Measurements from ENCODE around the gene MEIOC.
"Not testable (repeated sequence)": the region's sequence is repeated elsewhere in the genome, so short reads cannot be mapped to it uniquely, and the experiment has no call there.

MEIOC gene

GRCh38 chr17:44690746-44691306, 34.6 kb downstream of the MEIOC start:
- H3K27me3 ChIP-seq (ENCODE audit: control insufficient read depth, insufficient read depth, low read length); H3K4me1 ChIP-seq; H3K9me3 ChIP-seq (ENCODE audit: control insufficient read depth, low read length); H3K36me3 ChIP-seq (ENCODE audit: control insufficient read depth, insufficient read depth, low read length); H3K4me3 ChIP-seq (ENCODE audit: low read depth, low read length); H3K79me2 ChIP-seq; H3K9ac ChIP-seq; H3K4me2 ChIP-seq (ENCODE audit: low read length): not testable (repeated sequence)
- H2AFZ ChIP-seq: peak overlapping the region; percentile 84
- TF ChIP-seq, protein P1, sequence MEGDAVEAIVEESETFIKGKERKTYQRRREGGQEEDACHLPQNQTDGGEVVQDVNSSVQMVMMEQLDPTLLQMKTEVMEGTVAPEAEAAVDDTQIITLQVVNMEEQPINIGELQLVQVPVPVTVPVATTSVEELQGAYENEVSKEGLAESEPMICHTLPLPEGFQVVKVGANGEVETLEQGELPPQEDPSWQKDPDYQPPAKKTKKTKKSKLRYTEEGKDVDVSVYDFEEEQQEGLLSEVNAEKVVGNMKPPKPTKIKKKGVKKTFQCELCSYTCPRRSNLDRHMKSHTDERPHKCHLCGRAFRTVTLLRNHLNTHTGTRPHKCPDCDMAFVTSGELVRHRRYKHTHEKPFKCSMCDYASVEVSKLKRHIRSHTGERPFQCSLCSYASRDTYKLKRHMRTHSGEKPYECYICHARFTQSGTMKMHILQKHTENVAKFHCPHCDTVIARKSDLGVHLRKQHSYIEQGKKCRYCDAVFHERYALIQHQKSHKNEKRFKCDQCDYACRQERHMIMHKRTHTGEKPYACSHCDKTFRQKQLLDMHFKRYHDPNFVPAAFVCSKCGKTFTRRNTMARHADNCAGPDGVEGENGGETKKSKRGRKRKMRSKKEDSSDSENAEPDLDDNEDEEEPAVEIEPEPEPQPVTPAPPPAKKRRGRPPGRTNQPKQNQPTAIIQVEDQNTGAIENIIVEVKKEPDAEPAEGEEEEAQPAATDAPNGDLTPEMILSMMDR (IDR thresholded peaks at IDR 0.05): peak; percentile 8
- peak overlapping the region; percentile 64 for H3K27ac ChIP-seq

- Histone ChIP-seq H3K27me3 (ENCODE audit: control insufficient read depth, insufficient read depth, low read length) (no peaks in the 10 kb centered on the region), H3K36me3 (ENCODE audit: control insufficient read depth, insufficient read depth, low read length) (no peaks in the 10 kb centered on the region), H3K4me3 (ENCODE audit: low read depth, low read length) (no peak overlapping the region), H3K79me2 (peaks cover 8% of the 10 kb centered on the region), H3K9ac (no peak overlapping the region), H3K4me2 (ENCODE audit: low read length) (no peak overlapping the region), H3K9me3 (ENCODE audit: control insufficient read depth, low read length) (no peaks in the 10 kb centered on the region), H3K27ac (no peak overlapping the region), H3K4me1 (peaks cover 6% of the 10 kb centered on the region), H2AFZ (no peak overlapping the region)
- TF ChIP-seq, protein P1 (IDR thresholded peaks at IDR 0.05): no peak
Observed at GRCh38 chr17:44693609-44694008, 37.3 kb downstream of the MEIOC start.

GRCh38 chr17:44700288-44700687, 44.0 kb downstream of the MEIOC start:
- H3K4me3 ChIP-seq (ENCODE audit: low read depth, low read length); H3K79me2 ChIP-seq; H2AFZ ChIP-seq; H3K36me3 ChIP-seq (ENCODE audit: control insufficient read depth, insufficient read depth, low read length); H3K4me2 ChIP-seq (ENCODE audit: low read length); H3K27me3 ChIP-seq (ENCODE audit: control insufficient read depth, insufficient read depth, low read length); H3K27ac ChIP-seq; H3K9ac ChIP-seq; H3K4me1 ChIP-seq; H3K9me3 ChIP-seq (ENCODE audit: control insufficient read depth, low read length): not testable (repeated sequence)

DNA sequence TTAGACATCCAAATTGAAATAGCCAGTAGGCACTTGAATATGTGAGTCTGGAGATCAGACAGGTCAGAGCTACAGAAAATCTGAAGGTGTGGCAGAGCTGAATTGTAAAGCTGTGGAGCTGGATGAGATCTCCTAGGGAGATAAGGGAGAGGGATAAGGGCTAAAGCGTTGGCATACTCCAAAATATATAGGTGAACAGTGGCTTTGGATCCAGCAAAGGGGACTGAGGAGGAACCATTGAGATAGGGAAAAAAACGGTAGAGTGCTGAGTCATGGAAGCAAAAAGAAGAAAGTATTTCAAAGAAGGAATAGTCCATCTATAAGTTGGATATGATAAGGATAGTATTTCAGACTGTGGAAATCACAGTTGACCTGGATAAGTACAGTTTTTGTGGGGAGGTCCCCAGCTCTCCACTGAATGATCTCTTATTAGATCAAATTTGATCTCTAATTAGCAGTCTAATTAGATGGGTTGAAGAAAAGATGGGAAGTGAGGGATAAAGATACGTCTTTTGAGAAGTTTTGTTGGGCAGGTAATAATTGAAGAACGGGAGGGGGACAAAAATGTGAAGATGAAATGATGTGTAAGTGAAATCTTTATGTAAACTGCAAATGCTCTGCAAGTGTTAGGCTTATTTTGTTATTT, 51.6 kb downstream of the MEIOC start:
- Histone ChIP-seq H3K9me3 (ENCODE audit: control insufficient read depth, low read length) (no peaks in the 10 kb centered on the region), H3K79me2 (no peaks in the 10 kb centered on the region), H2AFZ (peak overlapping the region; percentile 88), H3K4me1 (peaks cover 7% of the 10 kb centered on the region), H3K36me3 (ENCODE audit: control insufficient read depth, insufficient read depth, low read length) (no peaks in the 10 kb centered on the region), H3K9ac (peak overlapping the region; percentile 38), H3K4me2 (ENCODE audit: low read length) (peak overlapping the region; percentile 89), H3K27me3 (ENCODE audit: control insufficient read depth, insufficient read depth, low read length) (no peaks in the 10 kb centered on the region), H3K4me3 (ENCODE audit: low read depth, low read length) (peak overlapping the region; percentile 93), H3K27ac (peak overlapping the region; percentile 79)
- TF ChIP-seq, protein P1 (IDR thresholded peaks at IDR 0.05): no peak

- no peaks in the 10 kb centered on the region for H3K9me3 ChIP-seq (ENCODE audit: control insufficient read depth, low read length)
- no peaks in the 10 kb centered on the region for H3K27me3 ChIP-seq (ENCODE audit: control insufficient read depth, insufficient read depth, low read length)
- peak within 1 kb of the TSS; percentile 79 for H3K27ac ChIP-seq
- no peaks in the 10 kb centered on the region for H3K36me3 ChIP-seq (ENCODE audit: control insufficient read depth, insufficient read depth, low read length)
- peaks cover 7% of the 10 kb centered on the region for H3K4me1 ChIP-seq
- H3K4me3 ChIP-seq (ENCODE audit: low read depth, low read length): peak within 1 kb of the TSS; percentile 93
- peak within 1 kb of the TSS; percentile 88 for H2AFZ ChIP-seq
- TF ChIP-seq, protein P1 (IDR thresholded peaks at IDR 0.05): no peak
- H3K4me2 ChIP-seq (ENCODE audit: low read length): peak within 1 kb of the TSS; percentile 89
- no peaks in the 10 kb centered on the region for H3K79me2 ChIP-seq
- H3K9ac ChIP-seq: peak within 1 kb of the TSS; percentile 38
Observed at GRCh38 chr17:44708401-44709263, 52.4 kb downstream of the MEIOC start, which contains the start of gene DBF4B. Gene DBF4B (plus strand): TSS chr17:44708665. CDS start chr17:44708821, 156 bp downstream.
